M059J (cell line): ENCODE measurements around the gene MYO15A. TPM values are rescaled to one million over a fixed set of nuclear protein-coding genes. Genes with fewer than 3 reads are reported as not detected.

ENCODE experiments used
- DNase-seq: peaks from one replicate; pipeline ENCODE4 v3.0.0-alpha.2; 2012; ENCODE audit warnings: low read depth
- total RNA-seq: library from RNA; depleted of rRNA; stranded (reverse); fragments of >200 nt; shearing (Covaris generic); gene quantifications from 2 replicates; pipeline ENCODE4 v1.2.3, GENCODE V29; 2014

MYO15A gene
- total RNA-seq, 1 experiment from 2014 or later, result not detected

- no peak for DNase-seq
These were observed 27.8 kb downstream of the MYO15A start for GRCh38 chr17:18136357-18136756.

- no peak for DNase-seq
These were observed 29.7 kb downstream of the MYO15A start for GRCh38 chr17:18138065-18138749.

- no peak for DNase-seq
These were observed 30.5 kb downstream of the MYO15A start for GRCh38 chr17:18139092-18139491.

DNA sequence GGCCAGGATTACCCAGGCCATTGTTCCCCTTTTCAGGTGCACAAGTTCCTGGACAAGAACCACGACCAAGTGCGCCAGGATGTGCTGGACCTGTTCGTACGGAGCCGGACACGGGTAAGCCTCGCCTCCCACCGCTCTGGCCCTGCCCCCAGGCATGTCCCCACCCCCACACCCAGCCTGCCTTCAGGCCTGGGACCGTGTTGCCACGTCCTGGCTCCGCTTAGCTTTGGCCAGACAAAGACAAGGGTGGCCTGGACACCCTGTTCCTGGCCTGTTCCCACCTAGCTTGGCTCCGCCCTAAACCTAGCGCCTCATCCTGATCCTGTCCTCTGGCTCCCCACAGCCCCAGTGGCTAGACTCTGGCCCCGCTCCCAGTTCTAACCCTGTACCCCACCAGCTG is 30.9 kb downstream of the MYO15A start:
- no peak for DNase-seq

GRCh38 chr17:18139949-18140348 is 31.4 kb downstream of the MYO15A start:
- peak; percentile 39 for DNase-seq

- no peak for DNase-seq
These were observed 32.1 kb downstream of the MYO15A start for GRCh38 chr17:18140648-18141047.

GRCh38 chr17:18141210-18141803 is 32.8 kb downstream of the MYO15A start:
- DNase-seq, result peak; percentile 60

GRCh38 chr17:18142417-18142816 is 33.9 kb downstream of the MYO15A start:
- no peak for DNase-seq

DNA sequence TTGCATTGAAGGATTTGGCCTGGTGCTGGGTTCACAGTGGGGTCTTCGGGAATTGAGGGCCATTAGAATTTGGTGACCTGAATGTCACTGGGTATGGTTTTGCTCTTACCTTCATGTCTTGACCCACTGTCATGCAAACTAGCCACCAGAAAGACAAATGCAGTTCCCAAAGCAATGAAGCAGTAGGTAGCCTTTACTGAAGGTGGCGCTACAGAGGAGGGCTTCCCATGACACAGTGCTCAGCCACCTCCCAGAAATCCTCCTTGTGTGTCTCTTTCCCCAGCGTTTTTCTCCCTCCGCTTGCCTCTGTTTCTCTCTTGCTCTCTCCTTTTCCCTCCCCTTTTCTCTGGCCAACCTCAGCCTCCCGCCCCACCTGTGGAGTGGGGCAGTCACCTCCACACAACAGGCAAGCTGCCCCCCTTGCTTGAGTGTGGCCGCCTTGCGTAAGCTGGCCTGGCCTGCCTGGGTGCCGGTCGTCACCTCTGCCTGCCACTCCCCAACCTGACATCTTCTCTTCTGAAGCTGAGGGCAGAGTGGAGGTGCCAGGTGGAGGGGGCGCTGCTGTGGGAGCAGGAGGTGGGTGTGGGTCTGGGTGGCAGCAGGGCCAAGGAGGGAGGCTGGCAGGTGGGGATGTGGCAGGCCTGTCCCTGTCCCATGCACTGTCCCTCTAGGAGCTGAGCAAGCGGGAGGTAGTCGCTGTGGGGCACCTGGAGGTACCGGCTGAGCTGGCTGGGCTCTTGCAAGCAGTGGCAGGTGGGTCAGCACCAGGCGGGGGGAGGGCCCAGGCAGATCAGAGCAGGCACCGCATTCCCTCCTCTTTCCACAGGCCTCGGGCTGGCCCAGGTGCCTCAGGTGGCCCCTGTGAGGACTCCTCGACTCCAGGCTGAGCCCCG is 34.7 kb downstream of the MYO15A start:
- peak; percentile 27 for DNase-seq

DNA sequence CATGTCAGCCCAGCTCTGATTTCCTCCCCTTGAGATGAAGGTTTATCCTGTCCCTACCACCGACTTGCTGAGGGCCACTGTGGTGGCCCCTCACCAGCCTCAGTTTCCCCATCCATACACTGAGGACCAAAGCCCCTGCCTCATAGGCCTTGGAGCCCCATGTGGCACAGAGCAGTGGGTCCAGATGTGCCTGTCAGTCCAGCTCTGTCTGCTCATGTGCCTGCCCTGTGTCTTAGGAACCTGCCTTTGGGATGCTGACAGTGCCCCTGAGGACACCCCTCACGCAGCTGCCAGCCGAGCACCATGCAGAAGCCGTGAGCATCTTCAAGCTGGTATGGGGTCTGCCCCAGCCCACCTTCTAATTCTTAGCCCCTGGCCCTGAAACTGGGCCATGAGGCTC is 35.7 kb downstream of the MYO15A start:
- no peak for DNase-seq

DNA sequence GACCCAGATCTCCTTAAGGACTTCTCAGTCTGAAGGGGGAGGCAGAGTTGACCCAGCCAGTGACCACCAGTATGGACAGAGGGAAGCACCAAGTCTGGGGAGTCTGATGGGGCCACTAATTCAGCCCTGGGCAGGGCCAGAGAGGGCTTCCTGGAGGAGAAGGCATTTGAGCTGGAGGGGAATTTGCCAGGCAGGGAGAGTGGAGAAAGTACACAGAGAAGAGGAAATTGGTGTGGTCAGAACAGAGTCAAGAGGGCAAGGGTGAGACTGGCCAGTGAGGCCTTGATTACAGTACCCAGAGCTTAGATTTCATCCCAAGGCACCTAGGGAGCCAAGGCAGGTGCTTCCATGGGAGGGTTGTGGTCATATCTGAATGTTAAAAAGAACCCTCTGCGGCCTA is 36.3 kb downstream of the MYO15A start:
- DNase-seq, result no peak

- no peak for DNase-seq
These were observed 37.3 kb downstream of the MYO15A start for GRCh38 chr17:18145811-18146210.

- no peak for DNase-seq
These were observed 37.7 kb downstream of the MYO15A start for GRCh38 chr17:18146259-18146658.

GRCh38 chr17:18146980-18147379 is 38.4 kb downstream of the MYO15A start:
- no peak for DNase-seq

GRCh38 chr17:18148586-18148985 is 40.0 kb downstream of the MYO15A start:
- no peak for DNase-seq

DNA sequence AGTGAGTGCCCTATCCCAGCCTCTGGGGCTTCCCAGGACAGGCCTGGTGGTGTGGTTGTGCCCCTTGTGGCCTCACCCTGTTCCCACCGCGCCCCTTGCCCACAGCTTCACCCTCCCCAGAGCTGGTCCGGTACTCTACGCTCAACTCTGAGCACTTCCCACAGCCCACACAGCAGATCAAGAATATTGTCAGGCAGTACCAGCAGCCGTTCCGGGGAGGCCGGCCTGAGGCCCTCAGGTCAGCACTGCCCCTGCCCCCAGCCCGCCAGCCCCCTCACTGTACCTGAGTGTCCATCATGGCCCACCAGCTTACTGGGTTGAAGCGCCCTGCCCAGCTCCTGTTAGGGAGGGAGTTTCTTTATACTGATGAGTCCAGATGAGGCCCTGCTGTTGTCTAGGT is 42.7 kb downstream of the MYO15A start:
- DNase-seq, result no peak

- DNase-seq, result no peak
These were observed 46.6 kb downstream of the MYO15A start for GRCh38 chr17:18155179-18155578.

GRCh38 chr17:18156171-18156975 is 47.8 kb downstream of the MYO15A start:
- DNase-seq, result peak; percentile 44

GRCh38 chr17:18156976-18157280 is 48.4 kb downstream of the MYO15A start:
- no peak for DNase-seq

GRCh38 chr17:18157354-18157985 is 48.9 kb downstream of the MYO15A start:
- no peak for DNase-seq

DNA sequence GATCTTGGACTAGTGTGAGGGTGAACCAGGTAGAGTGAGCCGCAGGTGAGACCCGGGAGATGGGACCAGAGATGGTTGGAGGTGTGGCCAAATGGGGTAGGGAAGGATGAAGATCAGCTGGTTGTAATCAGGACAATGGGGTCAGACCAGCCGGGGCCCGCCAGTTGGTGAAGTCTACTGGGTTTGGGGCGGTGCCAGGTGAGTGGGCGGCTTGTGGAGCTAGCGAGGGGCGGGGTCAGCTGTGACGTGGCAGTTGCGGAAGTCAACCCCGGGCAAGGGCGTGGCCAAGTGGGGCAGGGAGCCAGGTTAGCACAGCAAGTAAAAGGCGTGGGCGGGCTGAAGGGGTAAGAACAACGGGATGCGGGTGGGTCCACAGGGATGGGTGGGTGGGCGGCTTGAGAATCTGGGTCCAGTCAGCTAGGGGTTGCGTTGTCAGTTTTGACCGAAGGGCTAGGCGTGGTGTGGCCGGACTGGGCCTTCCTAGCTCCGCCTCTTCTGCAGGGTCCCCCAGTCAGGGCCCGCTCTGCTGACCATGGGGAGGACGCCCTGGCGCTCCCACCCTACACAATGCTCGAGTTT is 49.6 kb downstream of the MYO15A start:
- no peak for DNase-seq
